IPS-NIHi11 (cell line): ENCODE measurements around the gene RAB6A.
"Not testable (repeated sequence)": the region's sequence is repeated elsewhere in the genome, so short reads cannot be mapped to it uniquely, and the experiment has no call there.

Experiments used
- DNase-seq: peaks from one replicate; pipeline ENCODE4 v3.0.0; 2012; ENCODE audit warnings: mixed read lengths, low spot score

Gene RAB6A

GRCh38 chr11:73726825-73727224 is 34.0 kb downstream of the RAB6A start:
- DNase-seq = no peak

GRCh38 chr11:73717136-73717535 is 43.7 kb downstream of the RAB6A start:
- DNase-seq = no peak

GRCh38 chr11:73716153-73717056 is 44.5 kb downstream of the RAB6A start:
- DNase-seq = no peak

- DNase-seq = no peak
Measured at GRCh38 chr11:73715541-73715940, 45.3 kb downstream of the RAB6A start.

GRCh38 chr11:73710964-73711363 is 49.9 kb downstream of the RAB6A start:
- DNase-seq = no peak

- DNase-seq = no peak
Measured at GRCh38 chr11:73705053-73705452, 55.8 kb downstream of the RAB6A start.

GRCh38 chr11:73693899-73694525 is 66.9 kb downstream of the RAB6A start:
- DNase-seq = no peak

GRCh38 chr11:73680687-73681086 is 80.2 kb downstream of the RAB6A start:
- DNase-seq = no peak

GRCh38 chr11:73676552-73676951 is 84.3 kb downstream of the RAB6A start:
- DNase-seq = not testable (repeated sequence)

GRCh38 chr11:73671701-73672100 is 89.2 kb downstream of the RAB6A start:
- no peak for DNase-seq

GRCh38 chr11:73670808-73671207 is 90.1 kb downstream of the RAB6A start:
- no peak for DNase-seq

- no peak for DNase-seq
Measured at GRCh38 chr11:73667891-73668290, 93.0 kb downstream of the RAB6A start.

GRCh38 chr11:73664877-73665276 is 96.0 kb downstream of the RAB6A start:
- DNase-seq = no peak

GRCh38 chr11:73663604-73664495 is 97.0 kb downstream of the RAB6A start:
- DNase-seq = no peak

GRCh38 chr11:73662445-73663157 is 98.3 kb downstream of the RAB6A start:
- DNase-seq = no peak

- DNase-seq = peak; percentile 99
Measured at GRCh38 chr11:73661035-73661628, 99.7 kb downstream of the RAB6A start.

GRCh38 chr11:73660497-73661034 is 100.3 kb downstream of the RAB6A start:
- no peak for DNase-seq

- no peak for DNase-seq
Measured at GRCh38 chr11:73659961-73660360, 100.9 kb downstream of the RAB6A start.

GRCh38 chr11:73656985-73657384 is 103.9 kb downstream of the RAB6A start:
- DNase-seq = no peak

GRCh38 chr11:73655686-73656085 is 105.2 kb downstream of the RAB6A start:
- no peak for DNase-seq

- no peak for DNase-seq
Measured at GRCh38 chr11:73654482-73655021, 106.3 kb downstream of the RAB6A start.
